Glomerular visceral epithelial cell (primary cell): ENCODE measurements around the gene ARID1B.

Source experiments
- DNase-seq: peaks from one replicate; pipeline ENCODE4 v3.0.0-alpha.2; 2016; ENCODE audit errors: extremely low spot score

The ARID1B gene

DNA sequence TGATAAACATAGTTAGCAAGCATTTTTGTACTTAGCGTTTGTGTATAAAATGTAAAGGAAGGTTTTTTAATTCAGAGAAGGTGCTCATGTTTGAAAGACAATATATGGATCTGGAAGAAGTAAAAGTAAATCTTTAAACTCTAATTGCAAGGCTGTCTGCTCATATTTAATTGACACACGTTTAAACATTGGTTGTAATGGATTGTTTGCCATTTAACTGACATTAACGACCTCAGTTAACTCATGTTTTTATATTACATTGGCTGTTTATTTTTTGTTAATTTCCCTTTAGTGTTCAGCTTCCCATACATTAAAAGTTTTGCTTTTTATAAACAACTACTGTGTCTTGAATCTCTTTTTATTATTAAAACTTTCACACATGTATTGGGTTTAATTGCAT, 208.1 kb downstream of the ARID1B start:
- no peak for DNase-seq

DNA sequence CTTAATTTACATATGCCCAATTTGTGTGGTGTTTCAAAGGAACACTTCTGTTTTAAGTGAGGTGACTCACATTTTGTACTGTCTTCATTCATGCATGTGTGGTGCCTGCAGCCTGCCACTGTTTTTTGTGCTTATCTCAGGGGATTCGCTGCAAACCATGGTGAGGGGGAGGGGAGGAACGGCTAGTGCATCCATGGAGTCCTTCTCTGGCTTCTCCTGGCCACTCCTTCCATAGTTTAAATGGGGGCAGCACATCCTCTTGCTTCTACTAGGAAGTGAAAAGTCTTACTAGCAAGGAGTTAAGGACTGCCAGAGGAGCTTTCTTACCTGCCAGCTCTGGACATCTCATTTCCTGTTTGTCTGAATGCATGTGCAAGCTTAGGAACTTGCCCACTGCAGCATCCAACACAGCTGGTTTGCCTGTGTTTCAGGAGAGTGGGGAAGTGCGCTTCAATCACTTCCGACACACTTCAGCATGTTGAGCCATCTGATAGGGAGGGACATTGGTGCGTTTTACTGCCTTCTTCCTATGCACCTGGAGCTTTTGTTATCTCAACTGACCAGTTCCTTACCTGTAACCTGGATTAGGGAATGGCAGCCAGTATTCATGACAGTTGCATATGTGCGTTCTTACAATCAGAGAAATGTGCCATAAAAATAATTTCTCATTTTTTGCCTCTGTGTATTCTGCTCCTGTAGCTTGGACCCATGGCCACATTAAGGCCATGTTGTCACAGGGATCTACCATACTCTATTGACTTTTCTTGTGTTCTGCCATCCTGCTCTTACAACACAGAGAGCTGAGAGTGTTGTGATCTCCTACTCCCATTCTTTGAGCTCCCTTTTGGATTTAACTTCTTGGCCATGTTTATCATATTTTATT, 211.3 kb downstream of the ARID1B start:
- peak; percentile 36 for DNase-seq

- DNase-seq = no peak
Measured at GRCh38 chr6:156989159-156989806, 212.1 kb downstream of the ARID1B start.

- peak; percentile 10 for DNase-seq
Measured at GRCh38 chr6:156992020-156992804, 215.0 kb downstream of the ARID1B start.

DNA sequence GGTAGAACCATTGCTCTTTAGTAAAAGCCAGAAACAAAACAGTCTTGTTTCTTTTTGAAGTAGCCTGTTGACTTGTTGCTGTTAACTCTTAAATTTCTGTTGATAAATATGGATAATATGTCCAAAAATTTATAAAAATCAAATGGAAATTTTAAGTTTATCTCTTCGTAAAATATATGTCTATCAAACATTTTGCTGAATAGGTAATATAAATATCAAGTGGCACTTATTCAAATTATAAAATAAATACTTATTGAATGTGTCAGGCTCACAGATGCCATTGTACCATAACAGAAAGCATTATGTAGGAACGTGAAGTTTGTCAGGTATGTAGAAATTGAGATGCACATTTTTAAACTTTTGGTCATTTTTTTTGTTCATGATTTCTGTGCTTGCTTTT, 216.5 kb downstream of the ARID1B start:
- no peak for DNase-seq

- no peak for DNase-seq
Measured at GRCh38 chr6:156994215-156995076, 217.3 kb downstream of the ARID1B start.

DNA sequence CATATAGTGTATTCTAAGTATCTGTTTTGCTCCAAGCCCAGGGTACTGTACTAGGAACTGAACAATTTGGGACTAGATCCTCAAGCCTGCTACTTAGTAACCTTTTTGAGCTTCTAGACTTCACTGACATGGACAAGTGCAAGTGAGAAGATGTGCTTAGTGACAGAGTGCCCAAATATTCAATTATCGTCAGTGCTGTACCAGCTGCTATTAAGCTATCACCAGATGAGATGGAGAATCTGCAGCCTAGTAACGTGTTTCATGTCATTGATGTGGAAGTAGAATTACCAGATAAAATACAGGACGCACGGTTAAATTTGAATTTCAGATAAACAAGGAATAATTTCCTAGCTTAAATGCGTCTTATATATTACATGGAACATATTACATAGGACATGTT, 218.3 kb downstream of the ARID1B start:
- DNase-seq = no peak

GRCh38 chr6:156996265-156996664, 219.1 kb downstream of the ARID1B start:
- no peak for DNase-seq

- no peak for DNase-seq
Measured at GRCh38 chr6:156998794-156999330, 221.7 kb downstream of the ARID1B start.

- DNase-seq = no peak
Measured at GRCh38 chr6:156999762-157000161, 222.6 kb downstream of the ARID1B start.

DNA sequence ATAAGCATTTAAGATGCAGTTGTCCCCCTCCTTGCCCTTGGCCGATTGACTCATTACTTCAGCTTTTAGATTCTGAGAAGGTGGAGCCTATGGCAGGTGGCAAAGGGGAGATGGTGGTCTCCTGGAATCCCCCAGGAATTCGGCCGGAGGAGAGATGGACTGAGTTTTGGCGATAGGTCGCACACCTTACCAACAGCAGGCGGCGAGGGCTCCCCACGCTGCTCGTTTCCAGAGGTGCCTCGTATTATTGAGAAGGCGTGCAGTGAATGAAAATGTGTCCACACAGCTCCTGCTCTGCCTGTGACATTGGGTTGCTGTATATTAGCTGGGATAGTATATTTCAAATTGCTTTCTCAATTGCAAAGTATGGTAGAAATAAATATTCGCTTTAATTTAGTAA, 224.5 kb downstream of the ARID1B start:
- no peak for DNase-seq

DNA sequence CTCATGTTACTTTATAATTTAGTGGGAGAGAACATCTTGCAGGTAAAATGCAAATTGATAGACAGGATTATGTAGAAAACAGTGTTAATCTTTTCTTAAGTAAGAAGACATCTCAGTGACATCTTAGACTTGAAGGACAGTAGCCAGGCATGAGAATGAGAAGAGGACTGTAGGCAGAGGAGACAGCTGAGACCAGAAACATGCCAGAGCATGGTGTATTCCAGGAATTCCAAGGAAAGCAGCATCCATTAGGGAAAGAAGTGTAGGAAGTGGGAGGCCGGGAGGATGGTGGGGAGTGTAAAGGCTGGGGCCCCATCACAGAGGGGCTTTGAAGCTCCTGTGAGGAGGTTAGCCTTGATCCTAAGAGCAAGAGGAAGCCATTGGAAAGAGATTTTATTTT, 225.6 kb downstream of the ARID1B start:
- no peak for DNase-seq

DNA sequence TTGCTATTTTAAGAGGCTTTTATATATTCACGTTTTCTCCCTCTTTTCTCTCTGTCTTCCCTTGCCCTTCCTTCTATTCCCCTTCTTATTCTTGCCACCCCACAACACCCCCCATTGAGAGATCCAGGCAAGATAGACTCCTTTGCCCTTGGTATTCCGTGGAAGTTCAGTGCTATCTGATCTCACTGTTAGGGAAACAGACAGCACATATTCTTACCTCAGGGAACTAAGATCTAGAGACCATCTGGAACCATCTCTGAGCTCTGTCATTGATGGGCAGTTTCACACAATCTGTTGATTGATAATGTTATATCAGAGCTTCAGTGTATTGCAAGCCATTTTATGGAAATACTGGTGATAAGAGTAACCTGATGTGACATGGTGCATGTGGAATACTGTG, 228.8 kb downstream of the ARID1B start:
- DNase-seq = no peak

DNA sequence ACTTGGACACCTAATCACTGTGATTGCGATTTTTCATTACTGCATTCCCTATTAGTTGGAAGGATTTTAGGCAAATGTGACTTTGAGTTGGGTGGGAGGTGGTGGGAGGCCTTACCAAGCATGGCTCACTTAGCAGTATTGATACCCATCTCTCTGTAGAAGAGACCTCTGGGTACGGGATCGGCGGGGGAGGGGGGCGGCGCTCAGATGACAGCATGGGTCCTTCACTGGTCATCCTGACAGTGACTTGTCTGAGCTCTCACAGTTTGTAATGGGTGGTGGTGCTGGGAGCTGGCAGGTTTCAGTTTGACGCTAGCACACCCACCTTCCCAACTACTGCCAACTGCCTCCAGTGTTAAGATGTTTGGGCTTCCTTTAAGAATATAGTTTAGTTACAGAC, 231.4 kb downstream of the ARID1B start:
- DNase-seq = no peak

DNA sequence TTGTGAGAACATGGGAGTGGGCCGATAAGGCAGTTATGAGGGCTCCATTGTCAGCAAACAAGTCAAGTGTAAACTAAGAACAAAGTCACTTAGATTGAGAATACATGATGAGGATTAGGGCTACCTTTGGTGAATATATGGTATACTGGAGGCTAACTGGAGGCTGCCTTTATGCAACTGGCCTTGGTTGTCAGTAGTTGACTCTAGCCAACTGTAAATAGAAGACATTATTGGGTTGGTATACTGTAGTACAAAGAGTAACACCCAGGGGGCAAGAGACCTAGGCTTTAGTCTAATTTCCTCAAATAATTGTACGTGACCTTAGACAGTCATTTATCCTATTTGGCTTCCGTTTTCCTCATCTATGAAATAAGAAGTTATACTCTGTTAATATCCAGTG, 235.2 kb downstream of the ARID1B start:
- no peak for DNase-seq

DNA sequence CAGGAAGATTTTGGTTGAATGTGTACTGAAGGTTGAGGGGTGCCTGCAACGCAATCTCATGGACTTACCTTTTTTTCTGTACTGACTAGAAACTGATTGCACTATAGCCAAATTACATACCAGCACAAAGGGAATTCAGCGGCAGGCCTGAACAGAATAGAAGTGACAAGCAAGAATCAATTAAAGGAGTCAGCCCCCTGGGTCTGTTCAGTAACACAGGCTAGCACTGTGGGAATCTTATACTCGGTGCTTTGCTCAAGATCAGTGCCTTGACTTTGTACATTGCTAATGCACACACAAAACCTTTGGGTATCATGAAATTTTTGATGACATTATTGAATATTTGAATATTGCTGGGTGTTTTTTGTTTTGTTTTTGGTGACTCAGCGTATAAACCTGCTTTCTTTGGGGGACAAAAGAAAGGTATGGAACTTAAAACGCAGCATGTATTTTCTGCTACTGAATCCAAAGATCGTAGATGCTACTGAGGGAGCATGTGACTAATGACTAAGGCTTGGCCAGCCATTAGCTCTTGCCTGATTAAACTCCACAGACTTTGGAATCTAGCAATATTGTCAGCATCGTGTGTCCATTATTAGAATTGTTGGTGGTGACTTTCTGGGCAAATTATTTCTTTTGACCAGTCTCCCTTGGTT, 236.6 kb downstream of the ARID1B start:
- DNase-seq = no peak

DNA sequence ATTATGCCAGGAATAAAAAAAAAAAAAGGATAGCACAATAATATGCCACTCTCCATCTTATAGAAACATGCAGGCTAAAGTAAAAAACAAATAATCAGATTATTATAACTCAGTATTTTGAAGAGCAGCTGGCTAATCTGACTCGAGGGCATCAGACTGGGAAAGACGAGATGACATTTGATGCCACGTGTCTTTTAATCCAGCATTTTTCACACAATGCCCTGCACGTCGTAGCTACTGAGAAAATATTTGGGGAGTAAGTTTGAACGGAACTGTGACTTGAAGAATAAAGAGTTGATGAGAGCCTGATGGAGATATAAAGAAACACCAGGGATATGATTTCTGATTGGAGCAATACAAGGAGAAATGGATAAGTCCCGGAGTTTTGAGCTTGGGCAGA, 237.7 kb downstream of the ARID1B start:
- DNase-seq = no peak

- DNase-seq = no peak
Measured at GRCh38 chr6:157017022-157017421, 239.8 kb downstream of the ARID1B start.

DNA sequence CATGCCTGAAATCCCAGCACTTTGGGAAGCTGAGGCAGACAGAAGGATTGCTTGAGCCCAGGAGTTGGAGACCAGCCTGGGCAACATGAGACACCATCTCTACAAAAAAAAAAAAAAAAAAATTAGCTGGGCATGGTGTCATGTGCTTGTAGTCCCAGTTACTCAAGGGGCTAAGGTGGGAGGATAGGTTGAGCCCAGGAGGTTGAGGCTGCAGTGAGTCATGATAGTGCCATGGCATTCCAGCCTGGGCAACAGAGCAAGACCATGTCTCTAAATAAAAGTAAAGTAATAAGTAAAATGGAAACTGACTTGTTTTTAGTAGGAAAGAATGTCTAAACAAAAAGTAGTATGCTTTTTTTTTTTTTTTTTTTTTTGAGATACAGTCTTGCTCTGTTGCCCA, 240.7 kb downstream of the ARID1B start:
- DNase-seq = peak; percentile 90

- no peak for DNase-seq
Measured at GRCh38 chr6:157019115-157019641, 242.0 kb downstream of the ARID1B start.

DNA sequence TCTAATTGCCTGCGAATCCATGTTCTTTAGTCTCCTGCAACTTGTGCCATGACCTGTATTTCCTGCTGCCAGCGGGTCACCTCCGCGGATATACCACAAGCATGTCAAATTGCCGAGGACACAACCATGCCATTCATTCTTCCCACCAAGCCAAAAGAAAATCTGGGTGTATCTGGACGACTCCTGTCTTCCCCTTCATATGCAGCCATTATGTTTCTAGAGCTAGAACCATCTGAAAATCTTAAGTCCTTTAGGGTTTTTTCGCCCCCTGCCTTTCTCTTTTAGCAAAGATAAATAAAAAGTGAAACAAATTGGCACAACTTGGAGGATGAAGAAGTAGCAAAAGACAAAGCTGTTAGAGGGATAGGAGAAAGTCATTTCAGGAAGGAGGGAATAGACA, 242.6 kb downstream of the ARID1B start:
- peak; percentile 21 for DNase-seq
